H9 (cell line): ENCODE results near the gene EPHA4. TPM values are rescaled to one million over a fixed set of nuclear protein-coding genes. Genes with fewer than 3 reads are reported as not detected.

Experiments used
- DNase-seq: peaks from one replicate; pipeline ENCODE4 v3.0.0-alpha.2; 2017
- H2AFZ ChIP-seq: one replicate; pipeline ENCODE4 v1.6.1; 2013; ENCODE audit warnings: mild to moderate bottlenecking, low read length, control low read depth, moderate library complexity
- H2AK5ac ChIP-seq: 2 replicates; pipeline ENCODE4 v1.6.1; 2013; ENCODE audit warnings: low read length, control low read depth, mixed read lengths; ENCODE audit not compliant: insufficient read length
- H2BK120ac ChIP-seq: one replicate; pipeline ENCODE4 v1.6.1; 2013; ENCODE audit warnings: low read depth, mild to moderate bottlenecking, low read length, control low read depth, inconsistent platforms; ENCODE audit not compliant: poor library complexity, severe bottlenecking
- H2BK12ac ChIP-seq: 2 replicates; pipeline ENCODE4 v1.6.1; 2013; ENCODE audit warnings: low read length, control low read depth, mixed read lengths, low read depth; ENCODE audit not compliant: insufficient read length
- H2BK15ac ChIP-seq: 2 replicates; pipeline ENCODE4 v1.6.1; 2013; ENCODE audit warnings: low read depth, low read length, control low read depth
- H2BK20ac ChIP-seq: one replicate; pipeline ENCODE4 v1.6.1; 2013; ENCODE audit warnings: low read depth, mild to moderate bottlenecking, low read length, control low read depth, inconsistent platforms; ENCODE audit not compliant: poor library complexity, severe bottlenecking
- H2BK5ac ChIP-seq: 2 replicates; pipeline ENCODE4 v1.6.1; 2013; ENCODE audit warnings: low read length, control low read depth, mixed read lengths; ENCODE audit not compliant: insufficient read length
- H3K14ac ChIP-seq: 2 replicates; pipeline ENCODE4 v1.6.1; 2013; ENCODE audit warnings: low read length, control low read depth; ENCODE audit not compliant: insufficient read depth
- H3K18ac ChIP-seq: 2 replicates; pipeline ENCODE4 v1.6.1; 2013; ENCODE audit warnings: low read depth, mild to moderate bottlenecking, mixed read lengths, low read length, control low read depth; ENCODE audit not compliant: insufficient read length
- H3K23ac ChIP-seq: 2 replicates; pipeline ENCODE4 v1.6.1; 2013; ENCODE audit warnings: low read length, control low read depth, mixed read lengths, low read depth; ENCODE audit not compliant: insufficient read length
- H3K23me2 ChIP-seq: 2 replicates; pipeline ENCODE4 v1.6.1; 2013; ENCODE audit warnings: low read depth, mild to moderate bottlenecking, mixed read lengths, low read length, control low read depth; ENCODE audit not compliant: insufficient read length, poor library complexity, severe bottlenecking
- H3K27ac ChIP-seq: 2 replicates; pipeline ENCODE4 v1.5.1; 2013; ENCODE audit warnings: low read length, control low read depth, mixed read lengths, low read depth; ENCODE audit not compliant: insufficient read length
- H3K27me3 ChIP-seq: 2 replicates; pipeline ENCODE4 v1.6.1; 2013; ENCODE audit warnings: low read length, control low read depth, inconsistent platforms; ENCODE audit not compliant: insufficient read depth
- H3K4ac ChIP-seq: 2 replicates; pipeline ENCODE4 v1.6.1; 2013; ENCODE audit warnings: low read depth, mild to moderate bottlenecking, control low read depth, inconsistent platforms, low read length, moderate library complexity
- H3K4me1 ChIP-seq: 2 replicates; pipeline ENCODE4 v1.6.1; 2013; ENCODE audit warnings: low read length, control low read depth, inconsistent platforms; ENCODE audit not compliant: insufficient read depth
- H3K4me2 ChIP-seq: 2 replicates; pipeline ENCODE4 v1.6.1; 2013; ENCODE audit warnings: low read length, control low read depth, mixed read lengths; ENCODE audit not compliant: insufficient read length, insufficient read depth
- H3K56ac ChIP-seq: 2 replicates; pipeline ENCODE4 v1.6.1; 2013; ENCODE audit warnings: low read depth, mild to moderate bottlenecking, mixed read lengths, low read length, control low read depth; ENCODE audit not compliant: insufficient read length
- H3K79me1 ChIP-seq: 2 replicates; pipeline ENCODE4 v1.6.1; 2013; ENCODE audit warnings: low read depth, mild to moderate bottlenecking, moderate library complexity, low read length, control low read depth, inconsistent platforms; ENCODE audit not compliant: insufficient read depth, poor library complexity, severe bottlenecking
- H3K79me2 ChIP-seq: 2 replicates; pipeline ENCODE4 v1.6.1; 2013; ENCODE audit warnings: low read length, control low read depth, inconsistent platforms; ENCODE audit not compliant: insufficient read depth
- H3K9ac ChIP-seq: 2 replicates; pipeline ENCODE4 v1.6.1; 2013; ENCODE audit warnings: low read length, control low read depth, mixed read lengths; ENCODE audit not compliant: insufficient read length; ENCODE audit errors: extremely low read depth
- H3K9me3 ChIP-seq: one replicate; pipeline ENCODE4 v1.6.1; 2013; ENCODE audit warnings: low read depth, low read length, inconsistent platforms; ENCODE audit not compliant: control insufficient read depth
- H3T11ph ChIP-seq: one replicate; pipeline ENCODE4 v1.6.1; 2013; ENCODE audit warnings: mild to moderate bottlenecking, low read length, control low read depth, inconsistent platforms
- H4K20me1 ChIP-seq: one replicate; pipeline ENCODE4 v1.6.1; 2013; ENCODE audit not compliant: control insufficient read depth, insufficient read length, insufficient read depth
- H4K5ac ChIP-seq: 2 replicates; pipeline ENCODE4 v1.6.1; 2013; ENCODE audit warnings: low read depth, mild to moderate bottlenecking, mixed read lengths, low read length, control low read depth; ENCODE audit not compliant: insufficient read length
- H4K8ac ChIP-seq: replicated peaks from 2 replicates; pipeline ENCODE4 v1.6.1; 2013; ENCODE audit warnings: low read length, control low read depth, mixed read lengths, low read depth; ENCODE audit not compliant: insufficient read length
- H4K91ac ChIP-seq: 2 replicates; pipeline ENCODE4 v1.6.1; 2013; ENCODE audit warnings: low read depth, mild to moderate bottlenecking, moderate library complexity, mixed read lengths, low read length, control low read depth; ENCODE audit not compliant: insufficient read length
- H3K27ac Mint-ChIP-seq, 3 experiments: 2 replicates in 2 of 3; 3 replicates in 1 of 3; pipeline ENCODE4 v1.8.0; 2020 to 2021; ENCODE audit warnings: mixed read lengths in 3 of 3, mild to moderate bottlenecking in 1 of 3, moderate library complexity in 1 of 3
- H3K27me3 Mint-ChIP-seq: 2 replicates; pipeline ENCODE4 v1.8.0; 2021; ENCODE audit warnings: low read depth, mild to moderate bottlenecking, moderate library complexity, mixed read lengths
- H3K36me3 Mint-ChIP-seq, 3 experiments: 2 replicates in 2 of 3; 3 replicates in 1 of 3; pipeline ENCODE4 v1.8.0; 2020 to 2021; ENCODE audit warnings: low read depth in 3 of 3, mixed read lengths in 3 of 3; ENCODE audit not compliant: insufficient read depth in 1 of 3
- H3K4me1 Mint-ChIP-seq, 2 experiments: 2 replicates each; pipeline ENCODE4 v1.8.0; 2020; ENCODE audit warnings: mixed read lengths in 2 of 2
- H3K4me3 Mint-ChIP-seq, 2 experiments: 2 replicates in 1 of 2; 3 replicates in 1 of 2; pipeline ENCODE4 v1.8.0; 2020 to 2021; ENCODE audit warnings: mild to moderate bottlenecking in 2 of 2, mixed read lengths in 2 of 2, moderate library complexity in 1 of 2
- H3K9me3 Mint-ChIP-seq, 2 experiments: 2 replicates in 1 of 2; 3 replicates in 1 of 2; pipeline ENCODE4 v1.8.0; 2020; ENCODE audit warnings: mild to moderate bottlenecking in 2 of 2, mixed read lengths in 2 of 2, moderate library complexity in 1 of 2
- CTCF ChIP-seq: fragments of 200-600 bp; sonication (generic); conservative IDR thresholded peaks from 3 replicates; pipeline ENCODE4 v1.8.0; 2021; ENCODE audit warnings: antibody characterized with exemption, mild to moderate bottlenecking
- WGBS: extraction: QIAGEN DNeasy Blood & Tissue Kit; methylation state at CpG from one replicate; pipeline ENCODE4 v1.1.7; 2013; ENCODE audit warnings: missing lambda C conversion rate, low lambda C conversion rate, mixed read lengths; ENCODE audit not compliant: insufficient read length; ENCODE audit errors: extremely low coverage; 5-methylcytosine and 5-hydroxymethylcytosine counted together
- total RNA-seq: library from RNA; stranded (reverse); gene quantifications from 2 replicates; pipeline ENCODE4 v1.2.1, GENCODE V29; 2021

The EPHA4 gene
- total RNA-seq, 1 experiment from 2014 or later: 25.1 TPM

GRCh38 chr2:221422516-221423209 is 149.4 kb downstream of the EPHA4 start:
- WGBS: no CpG with 5 or more reads among the region's 4 CpGs
- Histone ChIP-seq H3K27me3 (no peaks in the 10 kb centered on the region), H3K9me3 (no peaks in the 10 kb centered on the region)

More at GRCh38 chr2:221422516-221423209, 149.4 kb downstream of the EPHA4 start:
- Histone ChIP-seq H3T11ph (no peak overlapping the region), H4K8ac (no peak overlapping the region), H3K23me2 (no peaks in the 10 kb centered on the region), H4K91ac (no peak overlapping the region), H2BK5ac (no peak overlapping the region), H3K4me2 (no peak overlapping the region), H2BK120ac (no peak overlapping the region), H4K20me1 (no peaks in the 10 kb centered on the region), H3K23ac (no peak overlapping the region), H3K14ac (no peak overlapping the region), H2BK12ac (no peak overlapping the region), H3K9ac (no peak overlapping the region), H3K79me2 (no peaks in the 10 kb centered on the region), H3K27ac (no peak overlapping the region), H3K18ac (no peak overlapping the region), H3K4me1 (no peaks in the 10 kb centered on the region), H2AFZ (no peak overlapping the region), H2AK5ac (no peak overlapping the region), H2BK15ac (no peak overlapping the region), H3K79me1 (no peaks in the 10 kb centered on the region), H3K4ac (no peak overlapping the region), H3K56ac (no peak overlapping the region), H2BK20ac (no peak overlapping the region), H4K5ac (no peak overlapping the region)
- Mint-ChIP-seq H3K27ac (no peak overlapping the region), H3K9me3 (no peaks in the 10 kb centered on the region), H3K27me3 (no peaks in the 10 kb centered on the region), H3K4me3 (no peak overlapping the region), H3K36me3 (peaks cover 8 to 46% (median 26%) of the 10 kb centered on the region in 3 experiments; a peak in 6 of 7 replicates), H3K4me1 (peaks cover 9 to 12% of the 10 kb centered on the region in 2 experiments)
- DNase-seq: no peak
- TF ChIP-seq CTCF: no peak
